ENCODE measurements around the gene NME5. TPM values are rescaled to one million over a fixed set of nuclear protein-coding genes. Genes with fewer than 3 reads are reported as not detected.

NME5 gene
- total and polyA plus RNA-seq, 9 donors, result 3.6 to 16.2 (median 6.2) TPM

DNA sequence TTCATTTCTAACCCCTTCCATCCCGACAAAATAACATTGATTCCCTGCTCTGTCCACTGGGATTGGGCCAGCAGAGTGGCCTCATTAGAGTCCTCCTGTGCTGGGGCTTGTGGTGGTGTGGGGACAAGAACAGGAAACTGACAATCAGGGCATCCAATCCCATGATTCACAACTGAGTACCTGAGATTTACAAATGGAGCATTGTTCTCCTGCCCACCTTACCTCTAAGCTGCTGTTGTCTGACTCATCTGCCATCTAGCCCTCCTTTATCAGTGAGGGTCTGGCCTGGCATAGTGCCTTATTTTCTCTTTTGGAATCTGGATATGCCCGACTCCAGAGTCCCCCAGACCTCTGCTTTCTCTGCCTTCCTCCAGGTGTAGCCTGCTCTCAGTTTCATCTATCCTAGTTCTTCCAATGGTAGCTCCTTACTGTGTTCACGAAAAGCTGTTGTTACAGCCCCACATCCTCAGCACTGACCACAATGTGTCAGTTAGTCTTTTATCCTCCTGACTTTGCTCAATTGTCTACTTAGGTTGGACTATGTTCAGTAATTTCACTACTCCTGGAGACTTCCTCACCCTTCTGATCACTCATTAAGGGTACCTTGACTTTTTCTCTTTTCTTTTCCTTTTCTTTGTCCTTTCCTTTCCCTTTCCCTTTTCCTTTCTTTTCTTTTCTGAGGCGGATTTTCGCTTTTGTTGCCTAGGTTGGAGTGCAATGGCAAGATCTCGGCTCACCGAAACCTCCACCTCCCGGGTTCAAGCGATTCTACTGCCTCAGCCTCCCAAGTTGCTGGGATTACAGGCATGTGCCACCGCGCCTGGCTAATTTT, 42.0 kb downstream of the NME5 start:
- intact Hi-C loops (cut with DNase I), result no loop called here
- Histone ChIP-seq H3K27me3 (no peaks in the 10 kb centered on the region), H3K36me3 (no peaks in the 10 kb centered on the region), H3K4me3 (no peak overlapping the region), H3K9me3 (no peaks in the 10 kb centered on the region), H3K27ac (no peak overlapping the region), H3K4me1 (ENCODE audit: insufficient read depth) (no peaks in the 10 kb centered on the region)
- DNase-seq, result no peak
- no peak for TF ChIP-seq POLR2A (IDR thresholded peaks at IDR 0.05)
- TF ChIP-seq, protein P1, sequence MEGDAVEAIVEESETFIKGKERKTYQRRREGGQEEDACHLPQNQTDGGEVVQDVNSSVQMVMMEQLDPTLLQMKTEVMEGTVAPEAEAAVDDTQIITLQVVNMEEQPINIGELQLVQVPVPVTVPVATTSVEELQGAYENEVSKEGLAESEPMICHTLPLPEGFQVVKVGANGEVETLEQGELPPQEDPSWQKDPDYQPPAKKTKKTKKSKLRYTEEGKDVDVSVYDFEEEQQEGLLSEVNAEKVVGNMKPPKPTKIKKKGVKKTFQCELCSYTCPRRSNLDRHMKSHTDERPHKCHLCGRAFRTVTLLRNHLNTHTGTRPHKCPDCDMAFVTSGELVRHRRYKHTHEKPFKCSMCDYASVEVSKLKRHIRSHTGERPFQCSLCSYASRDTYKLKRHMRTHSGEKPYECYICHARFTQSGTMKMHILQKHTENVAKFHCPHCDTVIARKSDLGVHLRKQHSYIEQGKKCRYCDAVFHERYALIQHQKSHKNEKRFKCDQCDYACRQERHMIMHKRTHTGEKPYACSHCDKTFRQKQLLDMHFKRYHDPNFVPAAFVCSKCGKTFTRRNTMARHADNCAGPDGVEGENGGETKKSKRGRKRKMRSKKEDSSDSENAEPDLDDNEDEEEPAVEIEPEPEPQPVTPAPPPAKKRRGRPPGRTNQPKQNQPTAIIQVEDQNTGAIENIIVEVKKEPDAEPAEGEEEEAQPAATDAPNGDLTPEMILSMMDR (IDR thresholded peaks at IDR 0.05), result no peak
- TF ChIP-seq EP300 (IDR thresholded peaks at IDR 0.05), result no peak
- 89 to 93% (median 90%) methylated on average over 11 of the region's 11 CpGs for WGBS, 3 donors

DNA sequence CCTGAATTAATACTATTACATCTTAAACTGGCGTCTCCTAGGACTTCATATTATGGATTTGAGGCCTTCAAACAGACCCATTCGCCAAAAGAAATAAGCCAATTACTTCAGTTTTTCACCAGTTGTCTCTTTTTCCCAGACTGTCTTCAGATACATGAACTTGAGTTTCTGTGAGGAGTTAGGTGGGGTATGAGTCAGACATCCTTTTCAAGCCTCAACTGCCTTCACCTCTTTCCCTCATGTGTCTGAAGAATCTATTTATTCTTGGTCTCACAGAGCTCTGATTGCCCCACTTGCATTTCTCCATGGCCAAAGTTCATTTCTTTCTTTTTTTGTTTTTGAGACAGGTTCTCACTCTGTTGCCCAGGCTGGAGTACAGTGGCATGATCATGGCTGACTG, 42.9 kb downstream of the NME5 start:
- no peak for DNase-seq
- no peaks in the 10 kb centered on the region for H3K4me1 ChIP-seq (ENCODE audit: insufficient read depth)
- no peaks in the 10 kb centered on the region for H3K36me3 ChIP-seq
- intact Hi-C loops (cut with DNase I), result no loop called here
- H3K27me3 ChIP-seq, result no peaks in the 10 kb centered on the region
- WGBS, 3 donors, result 78 to 87% (median 86%) methylated on average over 2 of the region's 2 CpGs
- TF ChIP-seq POLR2A (IDR thresholded peaks at IDR 0.05) (no peak), EP300 (IDR thresholded peaks at IDR 0.05) (no peak)
- TF ChIP-seq, protein P1 (IDR thresholded peaks at IDR 0.05), result no peak
- no peak overlapping the region for H3K27ac ChIP-seq
- no peak overlapping the region for H3K4me3 ChIP-seq
- no peaks in the 10 kb centered on the region for H3K9me3 ChIP-seq

DNA sequence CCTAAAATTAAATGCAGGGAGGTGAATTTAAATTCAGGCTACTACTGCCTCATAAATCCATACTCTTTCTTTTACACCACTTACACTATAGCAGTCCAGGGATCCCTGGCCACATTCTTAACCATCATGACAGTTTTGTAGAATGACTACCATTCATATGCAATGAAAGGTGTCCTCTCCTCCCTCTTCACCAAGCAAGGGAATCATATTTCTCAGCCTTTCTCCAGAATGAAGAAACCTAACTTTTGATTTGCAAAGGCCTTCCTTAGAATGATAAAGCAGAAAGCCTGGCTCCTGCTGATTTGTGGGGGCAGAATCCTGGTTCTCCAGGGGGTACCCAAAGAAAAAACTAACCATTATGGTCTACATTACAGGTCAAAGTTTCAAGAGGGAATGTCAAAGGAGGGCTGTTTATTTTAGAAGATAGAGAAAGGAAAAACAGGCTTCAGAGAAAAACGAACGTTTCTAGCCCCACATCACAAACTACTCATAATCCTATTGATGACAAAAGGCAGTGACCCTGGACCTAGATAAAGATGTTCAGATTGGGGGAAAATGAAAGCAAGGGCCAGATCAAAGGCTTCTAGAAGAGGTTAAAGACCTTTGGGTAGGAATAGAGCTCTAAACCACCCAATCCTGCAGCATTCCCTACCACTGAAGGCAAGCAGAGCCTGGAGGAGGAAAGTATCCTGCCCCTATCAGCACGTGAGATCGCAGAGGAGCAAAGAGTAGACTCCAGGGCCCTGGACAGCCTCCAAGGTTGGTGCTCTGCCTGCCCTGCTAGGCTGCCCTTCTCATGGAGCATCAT, 43.9 kb downstream of the NME5 start:
- Histone ChIP-seq H3K4me1 (ENCODE audit: insufficient read depth) (no peaks in the 10 kb centered on the region), H3K9me3 (no peaks in the 10 kb centered on the region), H3K27ac (no peak overlapping the region), H3K36me3 (no peaks in the 10 kb centered on the region), H3K27me3 (no peaks in the 10 kb centered on the region), H3K4me3 (no peak overlapping the region)
- WGBS, 3 donors, result 38 to 50% (median 40%) methylated on average over 4 of the region's 4 CpGs
- TF ChIP-seq, protein P1 (IDR thresholded peaks at IDR 0.05), result no peak
- TF ChIP-seq POLR2A (IDR thresholded peaks at IDR 0.05) (no peak), EP300 (IDR thresholded peaks at IDR 0.05) (no peak)
- no peak for DNase-seq
- intact Hi-C loops (cut with DNase I), result no loop called here

DNA sequence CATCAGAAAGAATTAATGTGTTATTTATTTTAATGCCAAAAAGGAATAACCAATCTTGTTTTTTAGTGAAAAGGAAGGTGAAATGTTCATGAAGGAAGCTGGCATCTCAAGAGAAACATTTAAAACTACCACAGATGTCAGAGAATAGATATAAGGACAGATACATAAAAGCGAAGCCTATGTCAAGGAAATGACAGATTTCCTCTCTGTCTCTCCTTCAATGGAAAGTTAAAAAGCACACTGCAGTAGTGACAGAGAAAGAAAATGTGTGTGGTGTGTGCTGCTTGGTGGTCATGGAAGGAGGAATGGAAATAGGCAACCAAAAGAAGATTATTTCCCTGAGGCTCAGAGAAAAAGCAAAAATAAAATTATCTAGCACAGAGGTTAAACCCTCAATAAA, 46.2 kb downstream of the NME5 start:
- no peaks in the 10 kb centered on the region for H3K27me3 ChIP-seq
- 59 to 68% (median 61%) methylated on average over 1 of the region's 1 CpG for WGBS, 3 donors
- TF ChIP-seq POLR2A (IDR thresholded peaks at IDR 0.05), result no peak
- H3K9me3 ChIP-seq, result no peaks in the 10 kb centered on the region
- H3K4me1 ChIP-seq (ENCODE audit: insufficient read depth), result no peaks in the 10 kb centered on the region
- H3K36me3 ChIP-seq, result no peaks in the 10 kb centered on the region
- intact Hi-C loops (cut with DNase I), result no loop called here
- H3K4me3 ChIP-seq, result no peak overlapping the region
- H3K27ac ChIP-seq, result no peak overlapping the region
- no peak for DNase-seq
